DND-41 (cell line): ENCODE results near the gene TULP4.

Experiments used
- EZH2 ChIP-seq: IDR thresholded peaks from 3 replicates; pipeline ENCODE4 v1.6.1; 2012; ENCODE audit warnings: borderline replicate concordance, low read depth, mild to moderate bottlenecking, moderate library complexity, low read length, inconsistent platforms; ENCODE audit not compliant: severe bottlenecking
- TF ChIP-seq, protein P1 (sequence below): IDR thresholded peaks from 2 replicates; pipeline ENCODE4 v1.5.1; 2012; ENCODE audit warnings: borderline replicate concordance, low read length, moderate library complexity, mild to moderate bottlenecking; ENCODE audit not compliant: poor library complexity, severe bottlenecking; ENCODE audit errors: extremely low read depth

GRCh38 chr6:158419339-158419909 lies 107.2 kb downstream of the TULP4 start:
- TF ChIP-seq, protein P1, sequence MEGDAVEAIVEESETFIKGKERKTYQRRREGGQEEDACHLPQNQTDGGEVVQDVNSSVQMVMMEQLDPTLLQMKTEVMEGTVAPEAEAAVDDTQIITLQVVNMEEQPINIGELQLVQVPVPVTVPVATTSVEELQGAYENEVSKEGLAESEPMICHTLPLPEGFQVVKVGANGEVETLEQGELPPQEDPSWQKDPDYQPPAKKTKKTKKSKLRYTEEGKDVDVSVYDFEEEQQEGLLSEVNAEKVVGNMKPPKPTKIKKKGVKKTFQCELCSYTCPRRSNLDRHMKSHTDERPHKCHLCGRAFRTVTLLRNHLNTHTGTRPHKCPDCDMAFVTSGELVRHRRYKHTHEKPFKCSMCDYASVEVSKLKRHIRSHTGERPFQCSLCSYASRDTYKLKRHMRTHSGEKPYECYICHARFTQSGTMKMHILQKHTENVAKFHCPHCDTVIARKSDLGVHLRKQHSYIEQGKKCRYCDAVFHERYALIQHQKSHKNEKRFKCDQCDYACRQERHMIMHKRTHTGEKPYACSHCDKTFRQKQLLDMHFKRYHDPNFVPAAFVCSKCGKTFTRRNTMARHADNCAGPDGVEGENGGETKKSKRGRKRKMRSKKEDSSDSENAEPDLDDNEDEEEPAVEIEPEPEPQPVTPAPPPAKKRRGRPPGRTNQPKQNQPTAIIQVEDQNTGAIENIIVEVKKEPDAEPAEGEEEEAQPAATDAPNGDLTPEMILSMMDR: no peak
- TF ChIP-seq EZH2: no peak
